Stomach (tissue), 9 donors: ENCODE results near the gene BANP. TPM values are rescaled to one million over a fixed set of nuclear protein-coding genes. Genes with fewer than 3 reads are reported as not detected.
"Not testable (repeated sequence)": the region's sequence is repeated elsewhere in the genome, so short reads cannot be mapped to it uniquely, and the experiment has no call there.

ENCODE experiments used
- DNase-seq, 2 donors: peaks; one replicate each; pipeline versions ENCODE4 v3.0.0 to v3.0.0-alpha.2; 2013 to 2019
- H3K27ac ChIP-seq, 5 donors: fragments of 200-600 bp in 4 of 5; sonication (generic) in 4 of 5; one replicate each; pipeline ENCODE4 v1.5.1; 2013 to 2019; ENCODE audit warnings: mild to moderate bottlenecking in 1 of 5, moderate library complexity in 1 of 5
- H3K27me3 ChIP-seq, 3 donors: fragments of 200-600 bp; sonication (generic); one replicate each; pipeline ENCODE4 v1.5.1; 2017 to 2019; ENCODE audit warnings: mixed run types in 1 of 3
- H3K36me3 ChIP-seq, 4 donors: fragments of 200-600 bp; sonication (generic); 1 replicate in 3 of 4; 2 replicates in 1 of 4; pipeline ENCODE4 v1.5.1; 2016 to 2019
- H3K4me1 ChIP-seq, 4 donors: fragments of 200-600 bp; sonication (generic); one replicate each; pipeline ENCODE4 v1.5.1; 2016 to 2019
- H3K4me3 ChIP-seq, 4 donors: fragments of 200-600 bp; sonication (generic) in 3 of 4; one replicate each; pipeline ENCODE4 v1.5.1; 2016 to 2019; ENCODE audit warnings: mild to moderate bottlenecking in 1 of 4
- H3K9me3 ChIP-seq, 4 donors: fragments of 200-600 bp; sonication (generic); one replicate each; pipeline ENCODE4 v1.5.1; 2016 to 2019
- EP300 ChIP-seq: sonication (generic); formaldehyde crosslinking; IDR thresholded peaks from one replicate; pipeline ENCODE4 v1.6.1; 2017; ENCODE audit warnings: antibody characterized with exemption
- POLR2A ChIP-seq, 4 donors: fragments of 450-650 bp; IDR thresholded peaks; one replicate each; pipeline ENCODE4 v1.6.1; 2016; ENCODE audit warnings: antibody characterized with exemption in 4 of 4, control low read depth in 2 of 4, mild to moderate bottlenecking in 1 of 4, moderate library complexity in 1 of 4
- POLR2AphosphoS5 ChIP-seq, 3 donors: sonication (generic); formaldehyde crosslinking; IDR thresholded peaks; one replicate each; pipeline ENCODE4 v1.6.1; 2016; ENCODE audit warnings: antibody characterized with exemption in 3 of 3
- WGBS, 5 donors: extraction: QIAGEN DNeasy Blood & Tissue Kit in 3 of 5; methylation state at CpG; one replicate each; pipeline versions ENCODE4 v1.1.5 to v1.1.7; 2013 to 2018; 5-methylcytosine and 5-hydroxymethylcytosine counted together
- intact Hi-C: fragments of 100-400 bp; cut with DNase I; formaldehyde crosslinking; loops from one replicate; pipeline ENCODE4 v1.15.1; 2023; ENCODE audit warnings: low total_unique reads
- polyA plus RNA-seq, 3 donors: library from polyadenylated mRNA; stranded (reverse); fragments of 200-250 nt; gene quantifications; one replicate each; pipeline ENCODE4 v1.2.3, GENCODE V29; 2013
- total RNA-seq, 5 donors: library from RNA; depleted of rRNA; stranded (reverse); fragments of >200 nt; gene quantifications; one replicate each; pipeline versions ENCODE4 v1.1.0 to v1.2.3, GENCODE V29; 2014 to 2016
- TF ChIP-seq, protein P1 (sequence below), 7 experiments: fragments of 450-650 bp in 4 of 7; fragments of 200-600 bp in 3 of 7; sonication (generic) in 3 of 7; IDR thresholded peaks; one replicate each; pipeline ENCODE4 v1.5.1; 2016 to 2019; ENCODE audit warnings: antibody characterized with exemption in 7 of 7, control low read depth in 2 of 7, mild to moderate bottlenecking in 1 of 7
- donor health status: healthy with polysubstance abuse.
- donor health status: Bipolar disorder and iron deficiency.
- donor health status: healthy.

BANP gene
- total and polyA plus RNA-seq, 8 donors: 6.0 to 144 (median 18.3) TPM

DNA sequence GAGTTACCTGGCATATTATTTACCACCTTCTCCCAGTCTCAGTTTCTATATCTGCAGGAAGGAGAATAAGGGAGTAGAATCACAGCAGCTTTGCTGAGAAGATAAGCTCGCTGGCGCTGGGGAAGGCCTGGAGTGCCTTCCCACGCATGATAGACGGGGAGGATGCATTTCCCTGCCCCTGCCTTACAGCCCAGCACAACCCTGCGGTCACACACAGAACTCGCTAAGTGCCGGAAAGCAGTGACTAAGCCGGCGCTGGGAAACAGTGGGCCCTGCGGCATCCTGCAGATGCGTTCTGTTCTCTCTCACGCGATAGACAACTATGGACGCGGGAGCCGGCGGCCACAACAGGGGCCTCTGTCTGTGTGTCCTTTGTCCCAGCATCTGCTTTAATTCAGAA lies 19.7 kb upstream of the BANP start:
- no peaks in the 10 kb centered on the region for H3K36me3 ChIP-seq
- intact Hi-C loops: no loop called here
- no peak for DNase-seq
- no peak overlapping the region for H3K4me3 ChIP-seq
- no peaks in the 10 kb centered on the region for H3K4me1 ChIP-seq
- TF ChIP-seq EP300 (no peak), POLR2A (IDR thresholded peaks at IDR 0.05) (no peak), POLR2AphosphoS5 (IDR thresholded peaks at IDR 0.05) (no peak)
- TF ChIP-seq, protein P1, sequence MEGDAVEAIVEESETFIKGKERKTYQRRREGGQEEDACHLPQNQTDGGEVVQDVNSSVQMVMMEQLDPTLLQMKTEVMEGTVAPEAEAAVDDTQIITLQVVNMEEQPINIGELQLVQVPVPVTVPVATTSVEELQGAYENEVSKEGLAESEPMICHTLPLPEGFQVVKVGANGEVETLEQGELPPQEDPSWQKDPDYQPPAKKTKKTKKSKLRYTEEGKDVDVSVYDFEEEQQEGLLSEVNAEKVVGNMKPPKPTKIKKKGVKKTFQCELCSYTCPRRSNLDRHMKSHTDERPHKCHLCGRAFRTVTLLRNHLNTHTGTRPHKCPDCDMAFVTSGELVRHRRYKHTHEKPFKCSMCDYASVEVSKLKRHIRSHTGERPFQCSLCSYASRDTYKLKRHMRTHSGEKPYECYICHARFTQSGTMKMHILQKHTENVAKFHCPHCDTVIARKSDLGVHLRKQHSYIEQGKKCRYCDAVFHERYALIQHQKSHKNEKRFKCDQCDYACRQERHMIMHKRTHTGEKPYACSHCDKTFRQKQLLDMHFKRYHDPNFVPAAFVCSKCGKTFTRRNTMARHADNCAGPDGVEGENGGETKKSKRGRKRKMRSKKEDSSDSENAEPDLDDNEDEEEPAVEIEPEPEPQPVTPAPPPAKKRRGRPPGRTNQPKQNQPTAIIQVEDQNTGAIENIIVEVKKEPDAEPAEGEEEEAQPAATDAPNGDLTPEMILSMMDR (IDR thresholded peaks at IDR 0.05): no peak
- no peaks in the 10 kb centered on the region for H3K9me3 ChIP-seq
- H3K27ac ChIP-seq: no peak overlapping the region
- 78 to 91% (median 86%) methylated on average over 17 of the region's 17 CpGs for WGBS, 5 donors
- peaks cover 0 to 18% (median 0%) of the 10 kb centered on the region in 3 donors for H3K27me3 ChIP-seq

DNA sequence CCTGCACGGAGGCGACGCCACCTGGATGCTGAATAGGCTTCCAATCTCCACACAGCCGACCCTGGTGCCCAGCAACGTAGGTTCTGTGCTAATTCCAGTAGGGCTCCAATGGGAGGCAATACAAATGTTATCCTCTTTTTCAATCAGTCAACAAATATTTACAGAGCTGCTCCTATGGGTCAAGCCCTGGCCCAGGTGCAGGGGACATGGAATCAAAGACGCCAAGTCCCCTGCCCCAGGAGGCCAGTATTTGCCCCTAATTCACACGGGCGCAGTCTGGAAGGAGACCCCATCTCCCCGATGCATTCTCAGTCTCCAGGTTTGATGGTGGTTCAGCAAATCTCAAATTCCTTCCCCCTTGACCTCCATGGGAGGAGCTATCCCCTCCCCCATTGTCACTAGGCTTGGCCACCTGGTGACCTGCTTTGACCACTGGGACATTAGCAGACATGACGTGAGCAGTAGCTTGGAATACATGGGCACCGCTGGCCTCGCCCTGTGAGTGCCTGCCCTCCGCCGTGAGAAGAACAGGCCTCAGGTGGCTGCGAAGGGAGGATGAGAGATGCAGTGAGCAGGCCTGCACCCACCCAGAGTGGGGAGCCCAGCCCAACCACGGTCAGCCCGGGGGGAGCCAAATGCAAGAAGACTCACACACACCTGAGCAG lies 18.6 kb upstream of the BANP start:
- 63 to 84% (median 68%) methylated on average over 15 to 17 of the region's 17 CpGs for WGBS, 5 donors
- DNase-seq, H3K27me3 ChIP-seq, H3K27ac ChIP-seq, H3K36me3 ChIP-seq, H3K4me1 ChIP-seq, intact Hi-C loops, H3K4me3 ChIP-seq, H3K9me3 ChIP-seq: not testable (repeated sequence)

DNA sequence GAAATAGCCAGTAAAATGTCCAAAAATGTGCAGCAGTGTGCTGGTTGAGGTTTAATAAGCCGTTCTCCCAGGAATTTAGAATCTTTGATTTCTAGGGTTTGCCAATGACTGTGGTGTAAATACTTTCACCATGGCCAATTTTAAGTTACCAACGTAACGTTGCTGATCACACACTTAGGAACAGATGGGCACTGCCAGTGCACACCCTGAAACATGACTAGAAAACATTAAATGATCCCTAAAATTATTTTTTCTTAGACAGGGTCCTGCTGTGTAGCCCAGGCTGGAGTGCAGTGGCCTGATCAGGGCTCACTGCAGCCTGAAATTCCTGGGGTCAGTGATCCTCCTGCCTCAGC lies 18.1 kb upstream of the BANP start:
- TF ChIP-seq POLR2AphosphoS5 (IDR thresholded peaks at IDR 0.05) (no peak), POLR2A (IDR thresholded peaks at IDR 0.05) (no peak), EP300 (no peak)
- TF ChIP-seq, protein P1 (IDR thresholded peaks at IDR 0.05): no peak
- no peak for DNase-seq
- Histone ChIP-seq H3K4me3 (no peak overlapping the region), H3K27me3 (peaks cover 0 to 9% (median 0%) of the 10 kb centered on the region in 3 donors), H3K36me3 (no peaks in the 10 kb centered on the region), H3K27ac (no peak overlapping the region), H3K4me1 (no peaks in the 10 kb centered on the region), H3K9me3 (no peaks in the 10 kb centered on the region)
- 84 to 93% (median 92%) methylated on average over 3 of the region's 3 CpGs for WGBS, 5 donors
- intact Hi-C loops: no loop called here

DNA sequence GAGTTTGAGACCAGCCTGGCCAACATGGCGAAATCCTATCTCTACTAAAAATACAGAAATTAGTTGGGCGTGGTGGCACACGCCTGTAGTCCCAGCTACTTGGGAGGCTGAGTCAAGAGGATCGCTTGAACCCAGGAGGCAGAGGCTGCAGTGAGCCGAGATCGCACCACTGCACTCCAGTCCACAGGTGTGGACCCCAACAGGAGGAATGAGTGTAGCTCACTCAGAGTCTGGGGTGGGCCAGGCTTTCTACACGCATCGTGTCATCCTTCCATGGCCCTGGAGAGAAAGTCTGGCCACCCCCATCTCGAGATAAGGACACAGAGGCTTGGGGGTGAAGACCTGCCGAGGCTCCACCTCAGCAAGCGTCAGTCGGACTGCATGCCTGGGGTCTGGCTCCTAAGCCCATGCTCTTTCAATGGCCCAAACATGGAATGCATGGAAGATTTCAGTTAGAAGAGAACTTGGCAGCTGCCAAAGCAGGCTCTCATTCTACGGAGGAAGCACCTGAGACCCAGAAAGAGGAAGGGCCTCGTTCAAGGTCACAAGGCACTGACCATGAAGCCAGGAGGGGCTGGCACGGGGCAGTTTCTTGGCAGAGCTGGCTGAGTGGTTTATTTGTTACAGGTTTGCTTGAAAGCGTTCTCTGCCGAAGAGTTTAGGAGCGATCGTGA lies 16.3 kb upstream of the BANP start:
- H3K27me3 ChIP-seq, intact Hi-C loops, H3K4me1 ChIP-seq, DNase-seq, H3K27ac ChIP-seq, H3K36me3 ChIP-seq, H3K9me3 ChIP-seq, H3K4me3 ChIP-seq: not testable (repeated sequence)
- WGBS, 5 donors: 83 to 89% (median 89%) methylated on average over 17 to 19 of the region's 19 CpGs

DNA sequence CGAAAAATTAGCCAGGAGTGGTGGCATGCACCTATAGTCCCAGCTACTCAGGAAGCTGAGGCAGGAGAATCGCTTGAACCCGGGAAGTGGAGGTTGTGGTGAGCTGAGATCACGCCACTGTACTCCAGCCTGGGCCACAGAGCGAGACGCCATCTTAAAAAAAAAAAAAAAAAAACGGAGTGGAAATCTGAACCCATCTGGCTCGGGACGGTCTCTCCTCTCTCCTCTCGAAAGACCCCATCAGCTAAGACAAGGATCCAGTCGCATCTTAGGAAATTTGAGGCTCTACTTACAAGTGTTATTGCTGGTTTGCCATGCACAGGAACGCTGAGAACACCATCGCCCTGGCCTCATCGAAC lies 15.2 kb upstream of the BANP start:
- H3K36me3 ChIP-seq, H3K4me3 ChIP-seq, H3K4me1 ChIP-seq, intact Hi-C loops, H3K27me3 ChIP-seq, DNase-seq, H3K9me3 ChIP-seq, H3K27ac ChIP-seq: not testable (repeated sequence)
- WGBS, 5 donors: 89 to 94% (median 92%) methylated on average over 11 to 14 of the region's 14 CpGs
